GM12891 (cell line): ENCODE data around the gene SLC25A22.

ENCODE experiments used
- DNase-seq: peaks from one replicate; pipeline ENCODE4 v3.0.0; 2011; ENCODE audit warnings: low spot score; ENCODE audit not compliant: insufficient read length
- FAIRE-seq: peaks from 2 replicates; lab custom pipeline; 2011; peaks lifted over from hg19 to GRCh38; lab: Jason Lieb, UNC
- PAX5 ChIP-seq: IDR thresholded peaks from 2 replicates; pipeline ENCODE4 v1.6.1; 2011; ENCODE audit warnings: low read length, moderate library complexity, mild to moderate bottlenecking; ENCODE audit not compliant: insufficient read depth, severe bottlenecking
- POLR2A ChIP-seq: IDR thresholded peaks from 2 replicates; pipeline ENCODE4 v1.6.1; 2011; ENCODE audit warnings: low read depth, low read length, control low read depth
- POLR2AphosphoS5 ChIP-seq: IDR thresholded peaks from 2 replicates; pipeline ENCODE4 v1.6.1; 2011; ENCODE audit warnings: low read depth, low read length, control low read depth
- POU2F2 ChIP-seq: IDR thresholded peaks from 2 replicates; pipeline ENCODE4 v1.6.1; 2011; ENCODE audit warnings: low read depth, mild to moderate bottlenecking, control low read depth, low read length, moderate library complexity
- SPI1 ChIP-seq: IDR thresholded peaks from 2 replicates; pipeline ENCODE4 v1.6.1; 2011; ENCODE audit warnings: low read depth, low read length, control low read depth
- TAF1 ChIP-seq: IDR thresholded peaks from 2 replicates; pipeline ENCODE4 v1.6.1; 2011; ENCODE audit warnings: low read depth, low read length, control low read depth

SLC25A22 gene

DNA sequence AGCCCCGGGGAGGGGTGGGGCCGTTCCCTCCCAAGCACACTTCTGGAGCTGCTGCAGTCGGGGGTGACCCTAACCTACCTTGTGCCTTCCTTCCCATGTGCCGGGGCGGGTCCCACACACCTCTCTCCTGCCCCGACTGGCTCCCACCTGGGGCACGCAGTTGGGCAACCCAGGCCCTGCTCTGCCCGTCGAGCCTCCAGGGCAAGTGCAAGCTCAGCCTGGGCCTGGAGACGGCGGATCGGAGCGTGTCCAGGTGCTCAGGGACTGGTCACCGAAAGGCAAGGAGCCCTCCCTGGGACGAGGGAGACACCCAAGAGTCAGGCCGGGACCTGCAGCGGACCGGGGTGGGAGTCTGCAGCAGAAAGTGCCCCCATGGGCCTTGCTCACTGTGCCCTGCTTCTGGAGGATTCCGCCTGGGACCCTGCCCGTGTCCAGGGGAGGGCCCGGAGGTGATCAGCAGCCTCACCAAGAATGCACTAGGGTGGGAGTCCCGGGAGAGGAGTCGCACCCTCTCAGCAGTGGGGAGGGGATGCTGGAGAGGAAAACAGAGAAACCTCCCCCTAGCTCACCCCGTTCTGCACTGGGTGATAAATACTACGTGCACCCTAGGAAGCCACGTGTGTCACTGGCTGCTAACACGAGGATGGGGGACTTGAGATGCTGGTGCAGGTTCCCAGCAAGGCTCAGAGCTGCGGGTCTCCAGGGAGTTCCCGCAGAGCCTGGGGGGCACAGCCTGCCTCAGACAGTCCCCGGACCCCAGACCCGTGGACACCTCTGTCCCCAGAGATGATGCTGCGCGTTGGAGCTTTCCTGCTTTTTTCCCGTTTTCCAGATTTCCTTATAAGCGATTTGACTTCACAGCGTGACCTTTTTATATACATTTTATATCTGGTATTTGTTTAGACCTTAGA, 15.6 kb downstream of the SLC25A22 start:
- FAIRE-seq = no peak
- no peak for TF ChIP-seq TAF1
- TF ChIP-seq POU2F2 = no peak
- no peak for TF ChIP-seq POLR2AphosphoS5
- TF ChIP-seq SPI1 = no peak
- no peak for TF ChIP-seq POLR2A
- TF ChIP-seq PAX5 = no peak
- no peak for DNase-seq

DNA sequence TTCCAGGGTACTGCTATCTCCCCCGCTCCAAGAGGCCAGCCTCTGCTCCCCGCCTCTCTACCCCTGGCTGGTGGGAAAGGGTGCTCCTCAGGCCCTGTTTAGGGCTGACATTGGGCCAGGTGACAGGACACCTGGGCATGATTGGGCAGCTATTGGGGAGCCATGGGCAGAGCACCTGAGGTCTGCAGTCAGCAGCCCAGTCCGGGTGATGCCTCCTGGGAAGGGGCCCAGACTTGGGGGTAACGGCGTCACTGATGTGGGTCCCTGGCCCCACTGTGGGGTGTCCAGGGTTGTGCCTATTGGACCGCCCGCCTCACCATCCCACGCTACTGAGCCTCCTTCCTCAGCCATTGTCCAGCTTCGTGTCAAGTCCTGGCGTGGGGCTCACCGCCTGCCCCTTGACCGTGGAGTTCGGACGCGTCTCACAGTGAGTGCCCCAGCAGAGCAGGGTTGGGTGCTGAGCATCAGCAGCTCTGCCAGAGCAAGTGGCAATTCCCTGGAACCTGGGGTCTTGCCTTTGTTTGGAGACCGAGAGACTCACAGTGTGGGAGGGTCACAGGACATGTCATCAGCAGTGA, 18.0 kb downstream of the SLC25A22 start:
- FAIRE-seq (no peak), DNase-seq (no peak)
- TF ChIP-seq PAX5 (no peak), SPI1 (no peak), POLR2A (no peak), POLR2AphosphoS5 (no peak), POU2F2 (no peak), TAF1 (no peak)

DNA sequence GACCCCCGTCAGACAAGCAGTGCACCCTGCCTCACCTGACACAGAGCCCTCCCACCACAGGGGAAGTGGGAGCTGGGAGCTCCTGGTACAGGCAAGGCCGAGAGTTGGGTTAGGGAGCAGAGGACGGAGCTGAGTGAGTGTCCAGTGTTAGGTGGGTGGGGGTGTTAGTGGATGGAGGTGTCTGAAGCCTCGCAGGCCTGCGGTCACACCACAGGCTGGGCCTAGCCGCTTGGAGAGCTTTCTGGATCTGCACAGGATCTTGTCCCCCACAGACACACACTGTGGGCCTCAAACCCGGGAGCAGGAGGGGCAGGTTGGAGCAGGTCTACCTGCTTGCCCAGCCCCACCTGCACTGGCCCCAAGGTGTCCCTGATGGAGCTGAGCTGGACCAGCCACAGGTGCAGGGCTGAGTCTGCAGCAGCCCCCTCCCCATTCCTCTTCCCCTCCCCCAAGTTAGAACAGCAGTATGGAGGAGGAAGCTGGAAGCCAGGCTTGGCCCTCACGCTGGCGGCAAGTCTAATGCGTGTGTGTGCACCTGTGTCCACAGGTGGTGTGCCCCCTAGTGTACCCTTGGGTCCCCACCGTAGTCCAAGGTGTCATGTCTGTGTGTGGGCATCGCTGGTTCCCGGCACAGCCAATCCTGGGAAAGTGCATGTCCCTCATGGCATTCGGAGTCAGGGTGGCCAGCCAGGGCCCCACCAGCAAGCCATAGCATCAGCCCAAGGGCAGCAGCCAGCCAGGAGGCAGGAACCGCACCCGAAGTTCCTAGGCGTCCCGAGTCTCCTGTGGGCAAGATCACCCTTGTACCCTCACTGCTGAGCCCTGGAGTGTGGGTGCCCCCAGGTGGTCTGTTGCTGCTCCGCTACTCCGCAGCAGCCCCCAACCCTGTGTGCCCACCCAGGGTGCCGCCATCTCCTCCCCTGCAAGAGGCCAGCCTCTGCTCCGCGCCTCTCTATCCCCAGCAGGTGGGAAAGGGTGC, 18.8 kb downstream of the SLC25A22 start:
- TF ChIP-seq SPI1 (no peak), POU2F2 (no peak), POLR2A (no peak), POLR2AphosphoS5 (no peak), TAF1 (no peak), PAX5 (no peak)
- no peak for FAIRE-seq
- DNase-seq = no peak

DNA sequence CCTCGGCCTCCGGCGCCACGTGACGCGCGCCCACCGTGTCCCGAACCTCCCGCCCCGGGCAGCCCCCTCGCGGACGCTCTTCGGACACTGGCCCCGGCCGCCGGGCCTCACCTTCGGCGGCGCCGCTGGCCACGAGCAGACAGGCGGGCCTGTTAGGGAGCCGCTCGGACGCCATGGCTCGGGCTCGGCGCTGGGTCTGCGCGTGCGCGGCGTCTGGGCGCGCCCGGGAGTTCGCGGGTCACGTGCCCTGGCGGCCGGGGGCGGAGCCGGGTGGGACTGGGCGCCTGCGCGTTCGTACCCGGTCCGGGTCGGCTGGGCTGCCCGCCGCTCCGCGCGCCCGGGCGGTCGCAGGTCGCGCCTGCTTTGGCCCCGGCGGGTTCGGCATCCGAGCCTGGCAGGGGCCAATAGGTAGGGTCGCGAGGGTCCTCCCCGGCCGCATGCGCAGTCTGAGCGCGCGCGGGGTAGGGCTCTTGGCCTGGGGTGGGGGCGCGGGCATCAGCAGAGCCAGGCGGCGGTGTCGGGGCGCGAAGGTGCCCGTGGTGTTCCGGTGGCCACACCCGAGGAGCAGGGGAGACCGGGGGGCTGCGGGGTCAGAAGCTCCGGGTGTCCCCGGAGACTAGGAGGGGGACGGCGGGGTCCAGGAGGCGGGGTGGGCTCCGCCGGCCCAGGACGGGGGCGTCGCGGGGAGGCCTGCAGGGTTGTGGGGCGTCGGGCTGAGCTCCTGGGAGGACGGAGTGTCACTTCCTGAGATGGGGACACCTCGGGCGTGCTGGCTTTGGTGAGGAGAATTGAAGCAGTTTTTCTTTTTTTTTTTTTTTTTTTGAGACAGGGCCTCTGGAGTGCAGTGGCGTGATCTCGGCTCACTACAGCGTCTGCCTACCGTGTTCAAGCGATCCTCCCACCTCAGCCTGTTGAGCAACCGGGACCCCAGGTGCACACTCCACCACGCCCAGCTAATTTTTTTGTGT, 20.5 kb downstream of the SLC25A22 start, which contains the start of gene GATD1:
TSS of gene GATD1 (minus strand) at position 200 of the 968 bp plus-strand sequence. CDS start at position 175, 25 bp downstream.
- peak; percentile 100 for DNase-seq
- peak; percentile 99 for FAIRE-seq
- peak; percentile 56; the same call in 1 of the 2 replicates for TF ChIP-seq POLR2AphosphoS5
- peak; percentile 61 for TF ChIP-seq TAF1
- TF ChIP-seq POLR2A = peak; percentile 54; the same call in 1 of the 2 replicates
- no peak for TF ChIP-seq SPI1
- no peak for TF ChIP-seq POU2F2
- TF ChIP-seq PAX5 = no peak

DNA sequence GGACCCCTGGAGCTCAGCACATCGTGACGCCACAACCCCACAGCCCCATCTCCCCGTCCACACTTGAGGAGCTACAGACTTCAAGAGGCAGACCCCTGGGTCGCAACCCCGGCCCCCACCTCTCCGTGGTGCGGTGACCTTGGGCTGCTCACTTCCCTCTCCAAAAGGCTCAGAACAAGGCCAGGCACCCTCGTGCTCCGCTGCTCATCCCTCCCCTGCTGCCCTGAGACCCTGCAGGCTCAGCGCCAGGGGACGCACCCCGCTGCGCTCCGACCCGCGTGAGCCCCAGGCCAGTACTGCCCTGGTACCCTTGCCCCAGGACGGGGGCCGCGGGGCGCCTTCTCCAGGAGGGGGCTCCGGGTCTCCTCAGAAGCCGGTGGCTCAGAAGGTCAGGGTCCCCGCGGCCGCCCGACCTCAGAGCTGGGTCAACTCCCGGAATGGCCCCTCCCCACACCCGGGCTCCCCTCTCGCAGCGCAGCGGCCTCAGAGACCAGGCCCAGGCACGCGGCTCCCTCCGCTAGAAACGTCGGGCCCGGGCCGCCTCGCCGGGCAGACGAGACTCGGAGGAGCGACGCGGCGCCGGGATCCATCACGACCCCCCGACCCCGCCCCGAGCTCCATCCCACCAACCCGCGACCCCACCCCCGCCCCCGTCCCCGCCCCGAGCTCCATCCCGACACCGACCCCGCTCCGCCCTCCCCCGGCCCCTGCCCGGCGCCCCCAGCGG, 21.4 kb downstream of the SLC25A22 start:
- DNase-seq (peak; percentile 77), FAIRE-seq (peak; percentile 51)
- TF ChIP-seq TAF1 = no peak
- no peak for TF ChIP-seq PAX5
- TF ChIP-seq SPI1 = 0 out of 2 replicates have a peak, but pooled peaks have one; percentile 32
- TF ChIP-seq POLR2AphosphoS5 = peak; percentile 63

DNA sequence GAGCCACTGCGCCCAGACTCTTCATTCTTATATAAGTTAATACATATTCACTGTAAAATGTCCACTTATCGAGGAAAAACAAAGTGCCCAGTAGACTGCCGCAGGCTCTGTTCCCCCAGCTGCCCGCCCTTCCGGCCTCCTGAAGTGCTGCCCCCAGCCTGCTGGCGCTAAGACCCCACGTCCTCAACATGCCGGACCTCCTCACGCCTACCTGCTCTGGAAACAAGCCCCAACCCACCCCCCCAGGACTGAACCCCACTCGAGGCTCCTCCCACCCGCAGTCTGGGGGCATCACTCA, 21.9 kb downstream of the SLC25A22 start:
- TF ChIP-seq SPI1 (no peak), POLR2A (no peak), TAF1 (no peak), POU2F2 (no peak), POLR2AphosphoS5 (no peak), PAX5 (no peak)
- FAIRE-seq = no peak
- no peak for DNase-seq

DNA sequence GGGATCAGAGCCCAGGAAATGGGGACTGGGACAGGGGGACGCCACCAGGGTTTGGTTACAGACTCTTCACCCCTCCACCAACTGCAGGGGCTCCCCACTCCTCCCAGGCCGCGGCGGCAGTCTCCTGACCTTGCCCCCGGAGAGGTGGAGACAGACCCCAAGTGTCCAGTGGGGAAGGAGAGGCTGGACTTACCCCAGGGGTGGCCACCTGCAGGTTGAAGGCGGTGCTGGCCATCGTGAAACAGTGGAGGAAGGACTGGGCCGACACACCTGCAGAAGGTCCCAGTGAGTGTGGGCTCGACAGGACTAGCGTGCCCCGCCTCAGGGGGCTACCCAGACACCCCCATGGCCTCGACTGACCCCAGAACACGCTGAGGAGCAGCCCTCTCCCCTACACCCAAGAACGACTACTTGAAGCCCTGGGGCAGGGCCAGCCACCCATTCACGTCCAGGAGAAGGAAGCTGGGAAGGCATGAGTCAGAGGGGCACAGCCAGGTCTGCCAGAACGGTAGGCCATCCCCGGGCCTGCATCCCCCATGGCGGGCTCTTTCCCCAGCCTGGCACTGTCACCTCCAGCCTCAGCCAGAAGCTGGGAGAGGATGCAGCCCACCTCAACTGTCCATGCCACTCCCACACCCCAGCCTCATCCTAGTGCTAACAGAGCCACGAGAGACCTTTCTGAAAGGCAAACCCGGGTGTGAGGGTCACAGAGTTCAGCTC, 23.0 kb downstream of the SLC25A22 start:
- DNase-seq = no peak
- FAIRE-seq = peak; percentile 16
- no peak for TF ChIP-seq POLR2AphosphoS5
- no peak; the same call in 1 of the 2 replicates for TF ChIP-seq POLR2A
- no peak for TF ChIP-seq PAX5
- no peak for TF ChIP-seq POU2F2
- TF ChIP-seq SPI1 = no peak
- TF ChIP-seq TAF1 = no peak

DNA sequence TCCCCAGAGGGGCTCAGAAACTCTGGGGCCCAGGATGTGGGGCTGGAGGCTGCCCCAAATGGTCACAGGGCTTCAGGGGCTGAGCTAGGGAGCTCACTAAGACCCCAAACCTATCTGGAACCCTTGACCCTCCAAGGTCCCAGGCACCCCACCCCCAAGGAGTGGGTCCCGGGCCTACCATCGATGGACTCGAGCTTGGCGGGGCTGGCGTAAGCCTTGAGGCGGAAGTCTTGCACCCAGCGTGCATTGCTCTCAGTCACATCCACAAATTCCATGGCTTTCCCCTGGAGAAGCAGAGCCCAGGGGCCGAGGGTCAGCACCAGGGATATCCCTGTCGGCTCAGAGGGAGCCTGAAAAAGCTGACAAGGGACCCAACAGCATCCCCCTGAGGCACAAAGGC, 24.3 kb downstream of the SLC25A22 start:
- TF ChIP-seq POLR2A (no peak), POU2F2 (no peak), SPI1 (no peak), PAX5 (no peak)
- no peak for FAIRE-seq
- no peak for DNase-seq
